ENCODE data around the gene POU2F2. TPM values are rescaled to one million over a fixed set of nuclear protein-coding genes. Genes with fewer than 3 reads are reported as not detected.

Gene POU2F2
- total and polyA plus RNA-seq, 2 experiments from 2014 or later = 1.5 to 3.0 TPM

DNA sequence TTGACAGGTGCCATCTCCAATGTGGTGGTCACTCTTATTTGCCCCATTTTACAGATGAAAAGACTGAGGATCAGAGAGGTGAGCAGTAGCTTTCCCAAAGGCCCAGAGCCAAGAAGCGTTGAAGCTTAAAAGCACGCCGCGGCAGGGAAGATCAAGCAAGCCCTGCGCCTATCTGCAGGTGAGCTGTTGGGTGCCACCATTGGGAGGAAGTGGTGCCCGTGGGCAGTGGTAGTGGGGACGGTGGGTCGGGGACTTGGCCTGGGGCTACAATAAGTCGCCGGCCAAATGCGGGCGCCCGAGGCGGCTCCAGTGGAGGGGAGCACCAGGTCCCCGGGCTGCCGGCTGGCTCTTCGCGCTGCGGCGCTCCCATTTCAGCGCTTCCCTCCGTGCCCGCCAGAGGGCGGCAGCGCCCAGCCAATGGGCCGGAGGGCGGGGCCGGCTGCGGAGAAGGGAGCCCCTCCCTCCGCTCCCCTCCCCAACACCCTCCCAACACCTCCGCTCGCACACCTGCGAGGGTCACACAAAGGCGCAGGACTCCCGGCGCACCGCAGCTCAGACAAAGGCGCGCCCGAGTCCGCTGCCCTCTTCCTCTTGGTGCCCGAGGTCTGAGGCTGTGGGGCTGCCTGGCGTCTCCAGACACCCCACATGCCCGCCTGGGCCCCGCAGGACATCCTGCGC is 744 bp upstream of the POU2F2 start:
- Histone ChIP-seq H3K79me2 (ENCODE audit: insufficient read depth) (peaks cover 4% of the 10 kb centered on the region; the same call in 1 of the 2 replicates), H3K27me3 (replicated peaks; ENCODE audit: insufficient read depth) (no peaks in the 10 kb centered on the region), H3K4me3 (peak overlapping the region; percentile 62), H3K4me2 (ENCODE audit: unreplicated experiment) (peak overlapping the region; percentile 67), H4K20me1 (ENCODE audit: insufficient read depth) (no peaks in the 10 kb centered on the region), H3F3A (ENCODE audit: insufficient read depth) (peaks cover 12% of the 10 kb centered on the region), H2AFZ (peak overlapping the region; percentile 62; the same call in 1 of the 2 replicates), H3K27ac (no peak overlapping the region), H3K9me3 (ENCODE audit: low read depth) (no peaks in the 10 kb centered on the region), H3K36me3 (ENCODE audit: low read depth) (no peaks in the 10 kb centered on the region), H3K4me1 (ENCODE audit: insufficient read depth) (peaks cover 33% of the 10 kb centered on the region), H3K9me2 (ENCODE audit: insufficient read depth) (no peaks in the 10 kb centered on the region), H3K9ac (no peak overlapping the region)
- TF ChIP-seq EZH2phosphoT487 (IDR thresholded peaks at IDR 0.05; ENCODE audit: insufficient read depth, low read depth) = no peak
- 4 to 7% methylated on average over 17 to 45 of the region's 46 CpGs for WGBS, 2 experiments (ENCODE audit: low coverage in 1 of 2, low lambda C conversion rate in 2 of 2, missing lambda C conversion rate in 2 of 2)
- peak; percentile 69 for DNase-seq
- in situ Hi-C loops (cut with MboI) = no loop called here

DNA sequence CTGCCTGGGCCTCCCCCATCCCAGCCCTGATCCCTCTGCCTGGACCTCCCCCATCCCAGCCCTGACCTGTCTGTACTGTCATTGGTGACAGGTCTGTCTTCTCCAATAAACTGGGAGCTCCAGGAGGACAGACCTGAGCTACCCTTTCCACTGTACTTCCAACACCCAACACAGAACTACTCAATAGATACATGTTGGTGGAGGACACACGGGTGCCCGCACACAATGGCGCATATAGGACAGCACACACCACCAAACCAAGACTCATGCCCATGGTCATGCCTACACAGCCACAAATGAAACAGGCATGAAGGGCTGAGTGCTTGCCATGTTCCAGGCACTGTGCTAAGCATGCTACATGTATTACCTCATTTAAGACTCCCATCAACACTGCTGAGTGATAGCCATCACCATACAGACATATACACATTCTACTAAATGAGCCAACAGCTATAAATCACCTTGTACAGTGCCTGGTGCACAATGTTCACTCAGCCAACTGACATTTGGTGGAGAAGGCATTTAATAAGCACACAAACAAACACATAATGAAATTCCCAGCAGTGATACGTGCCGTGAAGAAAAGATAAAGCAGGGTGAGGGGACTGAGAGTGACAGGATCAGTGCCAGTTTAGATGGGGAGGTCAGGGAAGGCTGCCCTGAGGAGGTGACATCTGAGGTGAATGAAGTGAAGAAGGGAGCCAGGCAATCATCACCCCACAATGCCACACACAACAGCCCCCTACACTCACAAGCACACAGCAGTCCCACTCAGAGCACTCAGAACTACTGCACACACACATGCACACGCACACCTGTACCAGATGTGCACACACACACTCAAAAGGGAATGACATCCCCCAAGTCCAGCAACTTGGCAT is 857 bp downstream of the POU2F2 start:
- TF ChIP-seq EZH2phosphoT487 (IDR thresholded peaks at IDR 0.05; ENCODE audit: insufficient read depth, low read depth) (no peak), EZH2 (IDR thresholded peaks at IDR 0.05; ENCODE audit: insufficient read depth, poor library complexity, severe bottlenecking) (no peak)
- no peaks in the 10 kb centered on the region for H4K20me1 ChIP-seq (ENCODE audit: insufficient read depth)
- peaks cover 12% of the 10 kb centered on the region for H3F3A ChIP-seq (ENCODE audit: insufficient read depth)
- H3K27me3 ChIP-seq (replicated peaks; ENCODE audit: insufficient read depth) = no peaks in the 10 kb centered on the region
- in situ Hi-C loops (cut with MboI) = no loop called here
- peak overlapping the region; percentile 62; the same call in 1 of the 2 replicates for H2AFZ ChIP-seq
- H3K36me3 ChIP-seq (ENCODE audit: low read depth) = no peaks in the 10 kb centered on the region
- peaks cover 4% of the 10 kb centered on the region; the same call in 1 of the 2 replicates for H3K79me2 ChIP-seq (ENCODE audit: insufficient read depth)
- no peak overlapping the region for H3K9ac ChIP-seq
- no peak overlapping the region for H3K27ac ChIP-seq
- H3K4me2 ChIP-seq (ENCODE audit: unreplicated experiment) = peak overlapping the region; percentile 67
- peak overlapping the region; percentile 62 for H3K4me3 ChIP-seq
- H3K9me3 ChIP-seq (ENCODE audit: low read depth) = no peaks in the 10 kb centered on the region
- peaks cover 33% of the 10 kb centered on the region for H3K4me1 ChIP-seq (ENCODE audit: insufficient read depth)
- no peak for DNase-seq
- 68 to 73% methylated on average over 6 of the region's 6 CpGs for WGBS, 2 experiments (ENCODE audit: low coverage in 1 of 2, low lambda C conversion rate in 2 of 2, missing lambda C conversion rate in 2 of 2)
- no peaks in the 10 kb centered on the region for H3K9me2 ChIP-seq (ENCODE audit: insufficient read depth)

DNA sequence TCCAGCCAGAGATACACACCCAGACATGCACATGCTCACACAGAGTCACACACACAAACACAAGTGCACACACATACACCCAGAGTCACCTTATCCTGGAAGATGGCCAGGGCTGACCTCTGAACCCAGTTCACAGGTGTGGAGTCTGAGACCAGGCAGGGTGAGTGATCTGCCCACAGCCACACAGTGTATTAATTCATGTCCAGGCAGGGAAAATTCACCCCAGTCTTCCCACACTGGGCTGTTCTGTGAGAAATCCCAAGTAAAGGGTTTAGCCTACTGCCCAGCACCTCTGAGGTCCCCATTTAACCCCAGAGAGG is 2.0 kb downstream of the POU2F2 start:
- TF ChIP-seq EZH2phosphoT487 (IDR thresholded peaks at IDR 0.05; ENCODE audit: insufficient read depth, low read depth) (no peak), EZH2 (IDR thresholded peaks at IDR 0.05; ENCODE audit: insufficient read depth, poor library complexity, severe bottlenecking) (no peak)
- DNase-seq = no peak
- H3K4me1 ChIP-seq (ENCODE audit: insufficient read depth) = peaks cover 33% of the 10 kb centered on the region
- no peaks in the 10 kb centered on the region for H3K27me3 ChIP-seq (replicated peaks; ENCODE audit: insufficient read depth)
- in situ Hi-C loops (cut with MboI) = no loop called here
- H3K36me3 ChIP-seq (ENCODE audit: low read depth) = no peaks in the 10 kb centered on the region
- H3K9me3 ChIP-seq (ENCODE audit: low read depth) = no peaks in the 10 kb centered on the region
- peak overlapping the region; percentile 80 for H3K4me2 ChIP-seq (ENCODE audit: unreplicated experiment)
- 0 out of 2 replicates have a peak overlapping the region, but pooled peaks have one; percentile 9 for H3K4me3 ChIP-seq
- peaks cover 12% of the 10 kb centered on the region for H3F3A ChIP-seq (ENCODE audit: insufficient read depth)
- no peak overlapping the region for H3K9ac ChIP-seq
- no peaks in the 10 kb centered on the region for H4K20me1 ChIP-seq (ENCODE audit: insufficient read depth)
- peaks cover 4% of the 10 kb centered on the region; the same call in 1 of the 2 replicates for H3K79me2 ChIP-seq (ENCODE audit: insufficient read depth)
- H2AFZ ChIP-seq = no peak overlapping the region
- H3K9me2 ChIP-seq (ENCODE audit: insufficient read depth) = no peaks in the 10 kb centered on the region
- H3K27ac ChIP-seq = no peak overlapping the region

DNA sequence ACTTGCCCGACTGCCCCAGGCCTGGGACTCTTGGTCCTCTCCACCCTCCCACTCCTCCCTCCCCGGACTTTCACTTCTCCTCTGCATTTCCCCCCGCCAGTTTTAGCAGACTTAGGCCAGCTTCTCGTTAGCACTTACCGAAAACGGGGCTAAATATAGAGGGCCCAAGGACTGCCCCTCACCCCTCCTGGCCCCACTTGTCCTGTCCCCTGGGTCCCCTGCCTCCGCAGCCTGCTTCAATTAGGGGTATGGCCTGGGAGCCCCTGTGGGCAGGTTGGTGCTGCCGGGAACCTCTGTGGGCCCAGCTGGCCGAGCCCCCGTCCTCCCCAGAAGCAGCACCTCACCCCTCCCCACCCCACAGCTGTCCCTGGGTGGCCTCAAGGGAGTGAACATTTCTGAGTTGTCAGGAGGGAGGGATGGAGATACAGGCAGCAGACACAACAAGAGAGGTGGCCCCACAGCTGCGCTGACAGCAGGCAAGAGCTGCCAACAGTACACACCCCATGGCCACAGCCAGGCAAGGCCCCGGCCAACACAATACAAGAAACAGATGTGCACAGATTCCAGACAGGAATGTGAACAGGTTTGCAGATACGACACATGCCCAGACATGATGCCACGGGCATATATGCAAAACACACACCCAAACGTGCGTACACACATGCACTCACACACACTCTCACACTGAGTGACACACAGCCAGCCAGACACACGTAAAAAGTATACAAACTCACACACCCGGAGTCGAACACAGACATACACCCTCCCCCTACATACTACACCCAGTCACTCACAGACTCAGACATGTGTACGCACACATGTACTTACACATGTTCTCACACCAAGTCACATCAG is 2.6 kb downstream of the POU2F2 start:
- no peaks in the 10 kb centered on the region for H4K20me1 ChIP-seq (ENCODE audit: insufficient read depth)
- no peaks in the 10 kb centered on the region for H3K9me2 ChIP-seq (ENCODE audit: insufficient read depth)
- H3K27me3 ChIP-seq (replicated peaks; ENCODE audit: insufficient read depth) = no peaks in the 10 kb centered on the region
- no peaks in the 10 kb centered on the region for H3K36me3 ChIP-seq (ENCODE audit: low read depth)
- 0 out of 2 replicates have a peak overlapping the region, but pooled peaks have one; percentile 38 for H3K9ac ChIP-seq
- H3K4me2 ChIP-seq (ENCODE audit: unreplicated experiment) = peak overlapping the region; percentile 80
- WGBS, 2 experiments (ENCODE audit: low coverage in 1 of 2, low lambda C conversion rate in 2 of 2, missing lambda C conversion rate in 2 of 2) = 15 to 16% methylated on average over 16 to 20 of the region's 20 CpGs
- TF ChIP-seq EZH2 (IDR thresholded peaks at IDR 0.05; ENCODE audit: insufficient read depth, poor library complexity, severe bottlenecking) = no peak
- no peak for TF ChIP-seq EZH2phosphoT487 (IDR thresholded peaks at IDR 0.05; ENCODE audit: insufficient read depth, low read depth)
- no peak overlapping the region for H2AFZ ChIP-seq
- H3F3A ChIP-seq (ENCODE audit: insufficient read depth) = peaks cover 12% of the 10 kb centered on the region
- H3K27ac ChIP-seq = peak overlapping the region; percentile 47
- H3K4me1 ChIP-seq (ENCODE audit: insufficient read depth) = peaks cover 33% of the 10 kb centered on the region
- peaks cover 4% of the 10 kb centered on the region; the same call in 1 of the 2 replicates for H3K79me2 ChIP-seq (ENCODE audit: insufficient read depth)
- H3K9me3 ChIP-seq (ENCODE audit: low read depth) = no peaks in the 10 kb centered on the region
- peak; percentile 81 for DNase-seq
- in situ Hi-C loops (cut with MboI) = no loop called here
- peak overlapping the region; percentile 40 for H3K4me3 ChIP-seq
